Measurements from ENCODE around the gene PSD4.

Gene PSD4

GRCh38 chr2:113224647-113225236 is 51.0 kb downstream of the PSD4 start:
- H3K9me3 ChIP-seq (ENCODE audit: control insufficient read depth, low read length): no peaks in the 10 kb centered on the region
- no peak for DNase-seq (ENCODE audit: low read depth)
- no peak overlapping the region for H3K4me3 ChIP-seq (ENCODE audit: low read length)
- H3K36me3 ChIP-seq (ENCODE audit: control insufficient read depth, insufficient read depth, low read length, severe bottlenecking): no peaks in the 10 kb centered on the region
- peaks cover 21% of the 10 kb centered on the region for H3K4me1 ChIP-seq (ENCODE audit: control insufficient read depth, insufficient read depth, low read length)
- no peak overlapping the region for H3K9ac ChIP-seq (ENCODE audit: low read length)
- no peaks in the 10 kb centered on the region for H3K27me3 ChIP-seq (replicated peaks; ENCODE audit: control insufficient read depth, insufficient read depth, low read length)

- Histone ChIP-seq H3K4me3 (ENCODE audit: low read length) (no peak overlapping the region), H3K9me3 (ENCODE audit: control insufficient read depth, low read length) (no peaks in the 10 kb centered on the region), H3K9ac (ENCODE audit: low read length) (no peak overlapping the region), H3K4me1 (ENCODE audit: control insufficient read depth, insufficient read depth, low read length) (peaks cover 24% of the 10 kb centered on the region), H3K36me3 (ENCODE audit: control insufficient read depth, insufficient read depth, low read length, severe bottlenecking) (no peaks in the 10 kb centered on the region), H3K27me3 (replicated peaks; ENCODE audit: control insufficient read depth, insufficient read depth, low read length) (no peaks in the 10 kb centered on the region)
- peak; percentile 48 for DNase-seq (ENCODE audit: low read depth)
Observed at GRCh38 chr2:113225263-113226259, 51.8 kb downstream of the PSD4 start.

- H3K36me3 ChIP-seq (ENCODE audit: control insufficient read depth, insufficient read depth, low read length, severe bottlenecking): no peaks in the 10 kb centered on the region
- H3K4me1 ChIP-seq (ENCODE audit: control insufficient read depth, insufficient read depth, low read length): peaks cover 33% of the 10 kb centered on the region
- no peaks in the 10 kb centered on the region for H3K27me3 ChIP-seq (replicated peaks; ENCODE audit: control insufficient read depth, insufficient read depth, low read length)
- H3K9ac ChIP-seq (ENCODE audit: low read length): no peak overlapping the region
- H3K4me3 ChIP-seq (ENCODE audit: low read length): no peak overlapping the region
- no peak for DNase-seq (ENCODE audit: low read depth)
- no peaks in the 10 kb centered on the region for H3K9me3 ChIP-seq (ENCODE audit: control insufficient read depth, low read length)
Observed at GRCh38 chr2:113226462-113226861, 52.7 kb downstream of the PSD4 start.

- peaks cover 39% of the 10 kb centered on the region for H3K4me1 ChIP-seq (ENCODE audit: control insufficient read depth, insufficient read depth, low read length)
- no peaks in the 10 kb centered on the region for H3K9me3 ChIP-seq (ENCODE audit: control insufficient read depth, low read length)
- DNase-seq (ENCODE audit: low read depth): no peak
- no peaks in the 10 kb centered on the region for H3K36me3 ChIP-seq (ENCODE audit: control insufficient read depth, insufficient read depth, low read length, severe bottlenecking)
- no peaks in the 10 kb centered on the region for H3K27me3 ChIP-seq (replicated peaks; ENCODE audit: control insufficient read depth, insufficient read depth, low read length)
- H3K9ac ChIP-seq (ENCODE audit: low read length): no peak overlapping the region
- H3K4me3 ChIP-seq (ENCODE audit: low read length): no peak overlapping the region
Observed at GRCh38 chr2:113227290-113227689, 53.5 kb downstream of the PSD4 start.

- no peak for DNase-seq (ENCODE audit: low read depth)
- Histone ChIP-seq H3K36me3 (ENCODE audit: control insufficient read depth, insufficient read depth, low read length, severe bottlenecking) (no peaks in the 10 kb centered on the region), H3K4me1 (ENCODE audit: control insufficient read depth, insufficient read depth, low read length) (peaks cover 43% of the 10 kb centered on the region), H3K4me3 (ENCODE audit: low read length) (no peak overlapping the region), H3K27me3 (replicated peaks; ENCODE audit: control insufficient read depth, insufficient read depth, low read length) (no peaks in the 10 kb centered on the region), H3K9me3 (ENCODE audit: control insufficient read depth, low read length) (no peaks in the 10 kb centered on the region), H3K9ac (ENCODE audit: low read length) (no peak overlapping the region)
Observed at GRCh38 chr2:113227698-113228097, 53.9 kb downstream of the PSD4 start.

- no peak for DNase-seq (ENCODE audit: low read depth)
Observed at GRCh38 chr2:113228351-113228750, 54.6 kb downstream of the PSD4 start.

GRCh38 chr2:113228991-113229716 is 55.4 kb downstream of the PSD4 start:
- Histone ChIP-seq H3K27me3 (replicated peaks; ENCODE audit: control insufficient read depth, insufficient read depth, low read length) (no peaks in the 10 kb centered on the region), H3K9me3 (ENCODE audit: control insufficient read depth, low read length) (no peaks in the 10 kb centered on the region), H3K9ac (ENCODE audit: low read length) (peak overlapping the region; percentile 24), H3K4me3 (ENCODE audit: low read length) (no peak overlapping the region), H3K4me1 (ENCODE audit: control insufficient read depth, insufficient read depth, low read length) (peaks cover 48% of the 10 kb centered on the region), H3K36me3 (ENCODE audit: control insufficient read depth, insufficient read depth, low read length, severe bottlenecking) (no peaks in the 10 kb centered on the region)
- DNase-seq (ENCODE audit: low read depth): no peak

More at GRCh38 chr2:113228351-113228750, 54.6 kb downstream of the PSD4 start:
- Histone ChIP-seq H3K36me3 (ENCODE audit: control insufficient read depth, insufficient read depth, low read length, severe bottlenecking) (no peaks in the 10 kb centered on the region), H3K4me1 (ENCODE audit: control insufficient read depth, insufficient read depth, low read length) (peaks cover 43% of the 10 kb centered on the region), H3K9me3 (ENCODE audit: control insufficient read depth, low read length) (no peaks in the 10 kb centered on the region), H3K27me3 (replicated peaks; ENCODE audit: control insufficient read depth, insufficient read depth, low read length) (no peaks in the 10 kb centered on the region), H3K9ac (ENCODE audit: low read length) (no peak overlapping the region), H3K4me3 (ENCODE audit: low read length) (no peak overlapping the region)

- H3K9ac ChIP-seq (ENCODE audit: low read length): peak overlapping the region; percentile 24
- no peaks in the 10 kb centered on the region for H3K9me3 ChIP-seq (ENCODE audit: control insufficient read depth, low read length)
- H3K4me3 ChIP-seq (ENCODE audit: low read length): no peak overlapping the region
- H3K4me1 ChIP-seq (ENCODE audit: control insufficient read depth, insufficient read depth, low read length): peaks cover 52% of the 10 kb centered on the region
- H3K27me3 ChIP-seq (replicated peaks; ENCODE audit: control insufficient read depth, insufficient read depth, low read length): no peaks in the 10 kb centered on the region
- no peaks in the 10 kb centered on the region for H3K36me3 ChIP-seq (ENCODE audit: control insufficient read depth, insufficient read depth, low read length, severe bottlenecking)
- no peak for DNase-seq (ENCODE audit: low read depth)
Observed at GRCh38 chr2:113229795-113230194, 56.0 kb downstream of the PSD4 start.

- no peaks in the 10 kb centered on the region for H3K9me3 ChIP-seq (ENCODE audit: control insufficient read depth, low read length)
- DNase-seq (ENCODE audit: low read depth): no peak
- no peaks in the 10 kb centered on the region for H3K27me3 ChIP-seq (replicated peaks; ENCODE audit: control insufficient read depth, insufficient read depth, low read length)
- no peaks in the 10 kb centered on the region for H3K36me3 ChIP-seq (ENCODE audit: control insufficient read depth, insufficient read depth, low read length, severe bottlenecking)
- H3K4me3 ChIP-seq (ENCODE audit: low read length): no peak overlapping the region
- H3K9ac ChIP-seq (ENCODE audit: low read length): peak overlapping the region; percentile 49
- H3K4me1 ChIP-seq (ENCODE audit: control insufficient read depth, insufficient read depth, low read length): peaks cover 50% of the 10 kb centered on the region
Observed at GRCh38 chr2:113230531-113230930, 56.8 kb downstream of the PSD4 start.

- Histone ChIP-seq H3K36me3 (ENCODE audit: control insufficient read depth, insufficient read depth, low read length, severe bottlenecking) (no peaks in the 10 kb centered on the region), H3K27me3 (replicated peaks; ENCODE audit: control insufficient read depth, insufficient read depth, low read length) (no peaks in the 10 kb centered on the region), H3K4me3 (ENCODE audit: low read length) (no peak overlapping the region), H3K9me3 (ENCODE audit: control insufficient read depth, low read length) (no peaks in the 10 kb centered on the region), H3K9ac (ENCODE audit: low read length) (peak overlapping the region; percentile 49), H3K4me1 (ENCODE audit: control insufficient read depth, insufficient read depth, low read length) (peaks cover 49% of the 10 kb centered on the region)
- no peak for DNase-seq (ENCODE audit: low read depth)
Observed at GRCh38 chr2:113231064-113231463, 57.3 kb downstream of the PSD4 start.

GRCh38 chr2:113232123-113232522 is 58.4 kb downstream of the PSD4 start:
- H3K4me3 ChIP-seq (ENCODE audit: low read length): no peak overlapping the region
- DNase-seq (ENCODE audit: low read depth): no peak
- H3K9ac ChIP-seq (ENCODE audit: low read length): peak overlapping the region; percentile 9
- no peaks in the 10 kb centered on the region for H3K36me3 ChIP-seq (ENCODE audit: control insufficient read depth, insufficient read depth, low read length, severe bottlenecking)
- H3K9me3 ChIP-seq (ENCODE audit: control insufficient read depth, low read length): no peaks in the 10 kb centered on the region
- peaks cover 50% of the 10 kb centered on the region for H3K4me1 ChIP-seq (ENCODE audit: control insufficient read depth, insufficient read depth, low read length)
- no peaks in the 10 kb centered on the region for H3K27me3 ChIP-seq (replicated peaks; ENCODE audit: control insufficient read depth, insufficient read depth, low read length)

All from adipocyte (in vitro differentiated cells).